ENCODE measurements around the gene TTYH2.

TTYH2 gene

DNA sequence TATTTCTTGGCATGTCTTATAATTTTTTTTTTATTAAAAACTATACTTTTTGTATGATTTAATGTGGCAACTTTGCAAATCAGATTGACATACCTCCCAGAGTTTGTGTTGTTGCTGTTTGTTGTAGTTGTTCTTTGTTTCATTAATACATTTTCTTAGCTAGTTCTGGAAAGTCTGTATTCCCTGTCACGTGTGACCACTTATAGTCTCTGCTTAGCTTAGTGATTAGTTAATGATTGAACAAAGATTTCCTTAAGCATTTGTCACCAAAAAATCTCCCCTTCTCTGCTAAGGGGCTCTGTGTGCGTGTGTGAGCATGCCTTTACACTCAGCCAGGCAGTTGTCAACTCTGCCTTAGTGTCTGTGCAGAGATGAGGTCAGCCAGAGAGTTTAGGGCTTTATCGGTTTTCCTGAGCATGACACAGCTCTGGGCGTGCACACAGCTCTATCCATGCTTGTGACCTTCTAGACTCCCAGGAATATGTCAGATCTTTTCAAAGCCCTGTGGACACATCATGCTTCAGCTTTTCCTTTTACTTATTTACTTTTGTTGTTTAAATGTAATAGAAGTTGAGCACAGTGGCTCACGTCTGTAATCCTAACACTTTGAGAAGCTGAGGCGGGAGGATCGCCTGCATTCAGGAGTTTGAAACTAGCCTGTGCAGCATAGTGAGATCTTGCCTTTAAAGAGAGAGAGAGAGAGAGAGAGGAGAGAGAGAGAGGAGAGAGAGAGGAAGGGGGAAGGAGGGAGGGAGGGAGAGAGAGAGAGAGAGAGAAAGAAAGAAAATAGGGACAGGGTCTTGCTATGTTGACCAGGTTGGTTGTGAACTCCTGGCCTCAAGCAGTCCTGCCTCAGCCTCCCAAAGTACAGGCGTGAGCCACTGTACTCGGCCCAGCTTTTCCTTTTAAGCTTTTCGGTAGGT is 82.5 kb downstream of the TTYH2 start:
- DNase-seq = no peak

DNA sequence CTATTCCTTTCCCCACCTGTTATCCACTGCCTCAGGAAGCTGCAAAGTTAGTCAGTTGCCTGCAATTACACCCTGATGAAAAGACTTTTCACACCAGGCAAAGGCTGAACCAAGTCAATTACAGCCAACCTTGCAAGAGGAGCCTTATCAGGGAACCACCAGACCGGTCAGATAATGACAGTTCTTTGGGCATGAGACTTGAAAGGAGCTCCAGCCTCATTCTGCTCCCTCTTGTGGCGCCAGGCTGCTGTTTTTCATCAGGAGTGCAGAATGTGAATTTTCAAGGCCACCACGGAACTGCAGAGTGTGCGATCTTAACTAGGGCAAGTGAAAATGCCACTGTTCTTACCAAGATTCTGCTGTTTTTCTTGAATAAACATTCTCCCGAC is 83.2 kb downstream of the TTYH2 start:
- peak in 12 of 14 donors; percentile 13 to 75 (median 54) for DNase-seq

DNA sequence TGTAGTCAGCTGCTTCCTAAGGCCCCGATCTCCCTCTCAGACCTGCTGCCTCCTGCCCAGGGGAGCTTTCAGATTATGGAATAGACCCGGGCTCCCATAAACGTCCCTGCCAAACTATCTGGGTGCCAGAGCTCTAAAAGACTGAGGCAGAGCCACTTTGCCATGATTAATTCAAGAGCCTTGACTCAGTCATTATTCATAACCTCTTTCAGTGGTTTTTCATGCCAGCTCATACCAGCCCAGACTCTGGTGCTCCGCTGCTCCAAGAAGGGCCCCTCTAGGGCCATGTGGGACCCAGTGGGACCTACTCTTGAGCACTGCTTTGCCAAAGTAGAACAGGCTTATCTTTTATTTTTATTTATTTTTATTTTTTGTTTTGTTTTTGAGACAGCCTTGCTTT is 84.6 kb downstream of the TTYH2 start:
- DNase-seq = peak in 1 of 14 donors; percentile 18

DNA sequence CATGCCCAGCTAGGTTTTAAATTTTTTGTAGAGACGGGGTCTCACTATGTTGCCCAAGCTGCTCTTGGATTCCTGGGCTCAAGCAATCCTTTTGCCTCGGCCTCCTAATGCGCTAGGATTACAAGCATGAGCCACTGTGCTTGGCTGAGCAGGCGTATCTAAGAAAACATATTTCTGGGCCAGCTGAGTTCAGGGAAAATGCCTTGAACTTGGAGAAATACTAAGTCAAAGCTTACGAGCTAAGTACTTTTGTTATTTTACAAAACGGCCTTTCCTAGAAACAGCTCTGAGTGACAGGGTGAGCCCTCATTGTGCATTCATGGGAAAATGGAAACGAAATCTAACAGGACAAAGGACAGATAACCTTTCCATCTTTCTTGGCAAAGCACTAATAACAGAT is 85.4 kb downstream of the TTYH2 start:
- DNase-seq = no peak

DNA sequence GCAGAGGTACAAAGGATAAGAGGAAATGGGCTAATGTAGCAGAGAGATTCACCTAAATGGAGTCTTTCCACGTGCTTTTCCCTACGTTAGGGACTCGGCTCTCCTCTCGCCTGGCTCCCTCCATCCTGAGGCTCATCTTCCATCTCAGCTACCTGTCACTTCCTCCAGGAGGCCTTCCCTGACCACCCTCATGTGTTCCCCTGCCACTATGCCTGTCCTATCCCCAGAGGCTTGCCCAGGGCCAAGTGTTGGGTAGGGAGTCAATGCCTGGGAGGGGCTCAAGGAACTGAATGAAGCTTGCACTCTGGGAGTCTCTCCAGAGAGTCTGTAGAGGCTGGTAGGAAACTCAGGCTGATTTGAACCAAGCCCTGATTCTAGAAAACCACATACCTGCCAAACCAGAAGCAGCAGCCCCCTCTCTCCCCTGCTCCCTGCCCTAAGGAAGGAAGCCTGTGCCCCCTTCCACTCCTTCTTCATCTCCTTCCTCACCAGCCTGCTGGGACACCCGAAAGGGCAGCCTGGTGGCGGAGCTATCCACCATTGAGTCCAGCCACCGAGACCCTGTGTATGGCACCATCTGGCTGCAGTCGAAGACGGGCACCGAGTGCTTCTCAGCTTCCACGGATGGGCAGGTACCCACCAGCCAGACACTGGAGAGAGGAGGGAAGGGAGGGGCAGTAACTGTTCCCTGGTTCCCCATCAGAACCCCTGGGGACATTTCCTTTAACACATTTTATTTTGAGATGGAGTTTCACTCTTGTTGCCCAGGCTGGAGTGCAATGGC is 86.0 kb downstream of the TTYH2 start:
- DNase-seq = no peak

DNA sequence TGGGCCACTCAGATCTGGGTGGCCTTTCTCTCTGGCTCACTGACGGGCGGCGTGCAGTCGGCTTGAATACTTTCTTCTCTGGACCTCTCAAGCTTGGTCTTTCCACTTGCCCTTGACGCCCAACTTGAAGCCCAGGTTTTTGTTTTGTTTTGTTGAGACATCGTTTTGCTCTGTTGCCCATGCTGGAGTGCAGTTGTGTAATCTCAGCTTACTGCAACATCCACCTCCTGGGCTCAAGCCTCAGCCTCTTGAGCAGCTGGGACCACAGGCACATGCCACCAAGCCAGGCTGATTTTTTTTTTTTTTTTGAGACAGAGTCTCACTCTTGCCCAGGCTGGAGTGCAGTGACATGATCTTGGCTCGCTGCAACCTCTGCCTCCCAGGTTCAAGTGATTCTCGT is 89.9 kb downstream of the TTYH2 start:
- DNase-seq = no peak

DNA sequence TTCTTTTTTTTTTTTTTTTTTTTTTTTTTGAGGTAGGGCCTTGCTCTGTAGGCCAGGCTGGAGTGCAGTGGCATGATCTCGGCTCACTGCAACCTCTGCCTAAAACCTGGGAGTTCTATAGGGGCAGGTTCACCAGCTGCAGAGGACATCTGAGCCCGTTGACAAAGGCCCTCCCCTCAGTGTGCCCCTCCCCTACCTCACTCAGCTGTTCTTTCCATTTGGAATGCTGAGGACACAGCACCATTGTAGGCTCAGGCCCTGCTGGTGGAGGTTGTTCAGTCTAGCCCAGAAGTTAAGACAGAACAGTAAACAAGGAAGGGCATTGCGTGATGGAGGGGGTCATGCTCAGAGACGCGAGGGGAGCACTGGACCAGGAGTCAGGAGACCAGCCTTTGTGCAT is 90.8 kb downstream of the TTYH2 start:
- no peak for DNase-seq

DNA sequence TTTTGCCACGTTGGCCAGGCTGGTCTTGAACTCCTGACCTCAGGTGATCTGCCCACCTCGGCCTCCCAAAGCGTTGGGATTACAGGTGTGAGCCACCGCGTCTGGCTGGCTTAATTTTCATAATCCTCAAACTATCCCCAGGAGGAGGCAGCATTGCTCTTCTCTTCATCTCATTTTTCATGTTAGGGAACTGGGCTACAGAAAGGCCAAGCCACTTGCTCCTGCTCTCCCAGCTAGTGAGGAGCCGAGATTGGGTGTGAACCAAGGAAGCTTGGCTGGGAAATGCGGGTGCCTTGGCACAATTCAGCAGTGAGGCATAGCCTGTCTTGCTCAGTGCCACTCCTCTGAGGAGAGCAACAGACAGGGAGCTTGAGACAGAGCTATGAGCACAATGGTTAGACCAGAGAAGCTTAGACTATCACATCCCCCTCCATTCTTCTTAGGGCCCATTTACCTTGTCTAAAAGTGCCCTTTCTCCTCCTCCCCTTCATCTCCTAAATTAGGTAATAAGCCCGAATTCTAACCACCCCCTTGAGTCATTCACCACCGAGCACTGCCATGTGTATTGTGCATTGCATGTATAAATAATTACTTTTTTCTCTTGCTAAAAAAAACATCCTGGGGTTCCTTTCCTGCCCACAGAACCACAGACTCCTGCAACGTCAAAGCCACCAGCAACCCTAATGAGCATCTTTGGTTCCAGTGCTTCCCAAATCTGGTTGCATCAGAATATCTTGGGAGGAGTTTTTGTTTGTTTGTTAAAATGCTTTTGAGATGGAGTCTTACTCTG is 92.7 kb downstream of the TTYH2 start:
- peak in 2 of 14 donors; percentile 20 to 34 for DNase-seq

DNA sequence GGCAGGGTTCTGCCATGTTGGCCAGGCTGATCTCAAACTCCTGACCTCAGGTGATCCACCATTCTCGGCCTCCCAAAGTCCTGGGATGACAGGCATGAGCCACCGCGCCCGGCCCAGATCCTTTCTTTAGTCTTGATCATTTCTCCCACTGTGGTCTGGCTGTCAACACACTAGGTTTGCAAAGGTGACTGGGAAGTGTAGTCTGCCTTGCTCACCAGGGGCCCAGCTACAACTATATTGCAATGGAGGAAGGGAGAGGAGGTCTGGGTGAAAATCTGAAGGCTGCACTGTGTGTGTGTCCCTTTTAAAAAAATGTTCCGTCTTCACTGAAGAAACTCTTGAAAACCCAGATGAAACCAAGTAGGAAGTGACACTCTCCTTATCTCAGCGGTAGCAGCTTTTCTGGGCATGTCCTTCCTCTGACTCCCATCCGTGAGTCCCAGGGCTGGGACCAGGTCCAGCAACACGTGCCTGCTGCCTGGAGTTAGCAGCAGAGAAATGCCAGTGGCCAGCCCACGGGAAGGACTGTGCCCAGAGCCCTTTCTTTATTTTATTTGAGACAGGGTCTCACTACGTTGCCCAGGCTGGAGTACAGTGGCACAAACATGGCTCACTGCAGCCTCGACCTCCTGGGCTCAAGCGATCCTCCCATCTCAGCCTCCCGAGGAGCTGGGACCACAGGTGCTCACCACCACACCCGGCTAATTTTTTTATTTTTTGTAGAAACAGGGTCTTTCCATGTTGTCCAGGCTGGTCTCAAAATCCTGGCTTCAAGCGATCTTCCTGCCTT is 94.8 kb downstream of the TTYH2 start:
- DNase-seq = no peak

DNA sequence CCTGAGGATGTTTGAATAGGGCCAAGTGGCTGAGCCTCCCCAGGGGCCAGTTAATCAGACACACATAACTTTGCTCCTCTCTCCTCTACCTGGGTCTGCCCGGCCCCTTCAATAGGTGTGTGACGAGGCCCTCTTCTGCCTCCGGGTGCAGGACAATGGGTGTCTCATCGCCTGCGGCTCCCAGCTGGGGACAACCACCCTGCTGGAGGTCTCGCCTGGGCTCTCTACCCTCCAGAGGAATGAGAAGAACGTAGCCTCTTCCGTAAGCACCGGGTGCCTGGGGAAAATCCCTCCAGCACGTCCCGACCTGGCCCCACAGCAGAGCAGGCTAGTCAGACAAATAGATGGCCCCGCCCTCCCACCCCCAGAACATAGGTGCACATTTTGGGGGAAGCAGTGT is 96.5 kb downstream of the TTYH2 start:
- DNase-seq = no peak

Data from C1 segment of cervical spinal cord (tissue), 14 donors.